ENCODE results near the gene EXOC3L4.

The EXOC3L4 gene

DNA sequence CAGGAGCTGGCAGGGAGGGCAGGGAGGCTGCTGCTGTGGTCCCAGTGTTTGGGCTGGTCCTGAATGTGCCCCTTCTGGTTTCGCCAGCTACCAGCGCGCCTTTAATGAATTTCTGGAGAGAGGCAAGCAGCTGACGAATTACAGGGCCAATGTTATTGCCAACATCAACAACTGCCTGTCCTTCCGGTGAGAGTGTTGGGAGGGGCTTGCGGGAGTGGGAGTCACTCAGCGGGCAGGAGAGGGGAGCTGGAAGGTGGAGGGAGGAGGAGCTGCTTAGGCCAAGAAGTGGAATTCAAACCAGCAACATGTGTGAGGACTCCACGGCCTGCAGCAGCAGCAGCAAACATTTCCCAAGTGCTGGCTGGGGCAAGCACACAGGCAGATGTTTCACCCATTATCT is 36.4 kb downstream of the EXOC3L4 start:
- CTCF ChIA-PET: no interaction called here
- no peak overlapping the region for H3K4me3 Mint-ChIP-seq
- peaks cover 14% of the 10 kb centered on the region for H3K27me3 Mint-ChIP-seq
- no peak overlapping the region for H3K27ac Mint-ChIP-seq
- no peak for DNase-seq
- H3K4me1 Mint-ChIP-seq: no peaks in the 10 kb centered on the region
- H3K36me3 Mint-ChIP-seq: no peaks in the 10 kb centered on the region
- H3K9me3 Mint-ChIP-seq: no peaks in the 10 kb centered on the region

DNA sequence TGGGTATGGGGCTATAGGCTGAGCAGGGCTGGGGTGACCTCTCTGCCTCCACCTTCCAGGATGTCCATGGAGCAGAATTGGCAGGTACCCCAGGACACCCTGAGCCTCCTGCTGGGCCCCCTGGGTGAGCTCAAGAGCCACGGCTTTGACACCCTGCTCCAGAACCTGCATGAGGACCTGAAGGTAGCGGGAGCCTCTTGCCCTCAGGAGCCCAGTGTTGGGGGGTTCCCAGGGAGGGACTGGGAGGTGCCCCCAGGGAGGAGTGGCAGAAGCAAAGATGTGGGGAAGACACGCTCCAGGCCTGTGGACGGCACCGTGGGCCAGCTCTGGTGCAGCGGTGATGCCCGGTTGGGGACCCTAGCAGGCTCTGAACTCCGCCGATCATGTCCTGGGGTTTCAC is 37.1 kb downstream of the EXOC3L4 start:
- peaks cover 9% of the 10 kb centered on the region for H3K27me3 Mint-ChIP-seq
- H3K36me3 Mint-ChIP-seq: no peaks in the 10 kb centered on the region
- CTCF ChIA-PET: no interaction called here
- no peaks in the 10 kb centered on the region for H3K9me3 Mint-ChIP-seq
- no peak overlapping the region for H3K27ac Mint-ChIP-seq
- DNase-seq: no peak
- no peak overlapping the region for H3K4me3 Mint-ChIP-seq
- no peaks in the 10 kb centered on the region for H3K4me1 Mint-ChIP-seq

DNA sequence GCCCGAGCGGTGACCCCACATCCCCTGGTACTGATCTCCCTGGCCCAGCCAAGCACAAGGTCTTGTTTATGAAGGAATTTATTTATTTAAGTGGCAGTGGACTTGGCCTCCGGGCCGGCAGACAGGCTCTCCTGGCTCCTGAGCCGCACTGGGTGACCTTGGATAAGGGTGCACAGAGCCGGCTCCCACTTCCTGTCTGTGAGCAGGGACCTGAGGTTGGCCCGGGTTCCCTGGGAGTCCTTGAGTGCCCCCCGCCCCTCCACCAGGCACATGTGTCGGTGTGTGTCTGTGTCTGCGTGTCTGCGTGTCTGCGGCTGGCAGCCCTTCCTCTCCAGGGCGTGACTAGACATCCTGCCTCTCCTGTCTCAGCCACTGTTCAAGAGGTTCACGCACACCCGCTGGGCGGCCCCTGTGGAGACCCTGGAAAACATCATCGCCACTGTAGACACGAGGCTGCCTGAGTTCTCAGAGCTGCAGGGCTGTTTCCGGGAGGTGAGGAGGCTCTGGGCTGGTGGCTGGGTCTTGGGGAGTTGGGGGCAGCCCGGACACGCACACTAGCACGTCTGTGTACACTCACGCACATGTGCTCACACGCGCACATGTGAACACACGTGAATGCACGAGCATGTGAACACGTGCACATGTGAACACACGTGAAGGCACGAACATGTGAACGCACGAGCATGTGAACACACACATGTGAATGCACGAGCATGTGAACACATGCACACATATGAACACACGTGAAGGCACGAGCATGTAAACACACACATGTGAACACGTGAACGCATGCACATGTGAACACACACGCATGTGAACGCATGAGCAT is 38.1 kb downstream of the EXOC3L4 start:
- H3K27me3 Mint-ChIP-seq: peaks cover 13% of the 10 kb centered on the region
- H3K27ac Mint-ChIP-seq: no peak overlapping the region
- no peaks in the 10 kb centered on the region for H3K36me3 Mint-ChIP-seq
- H3K9me3 Mint-ChIP-seq: no peaks in the 10 kb centered on the region
- no peak for DNase-seq
- H3K4me3 Mint-ChIP-seq: no peak overlapping the region
- CTCF ChIA-PET: no interaction called here
- H3K4me1 Mint-ChIP-seq: no peaks in the 10 kb centered on the region

- no peaks in the 10 kb centered on the region for H3K36me3 Mint-ChIP-seq
- H3K27ac Mint-ChIP-seq: no peak overlapping the region
- CTCF ChIA-PET: no interaction called here
- H3K9me3 Mint-ChIP-seq: no peaks in the 10 kb centered on the region
- no peak overlapping the region for H3K4me3 Mint-ChIP-seq
- no peak for DNase-seq
- peaks cover 13% of the 10 kb centered on the region for H3K27me3 Mint-ChIP-seq
- H3K4me1 Mint-ChIP-seq: no peaks in the 10 kb centered on the region
Observed at GRCh38 chr14:103133210-103134140, 39.0 kb downstream of the EXOC3L4 start.

DNA sequence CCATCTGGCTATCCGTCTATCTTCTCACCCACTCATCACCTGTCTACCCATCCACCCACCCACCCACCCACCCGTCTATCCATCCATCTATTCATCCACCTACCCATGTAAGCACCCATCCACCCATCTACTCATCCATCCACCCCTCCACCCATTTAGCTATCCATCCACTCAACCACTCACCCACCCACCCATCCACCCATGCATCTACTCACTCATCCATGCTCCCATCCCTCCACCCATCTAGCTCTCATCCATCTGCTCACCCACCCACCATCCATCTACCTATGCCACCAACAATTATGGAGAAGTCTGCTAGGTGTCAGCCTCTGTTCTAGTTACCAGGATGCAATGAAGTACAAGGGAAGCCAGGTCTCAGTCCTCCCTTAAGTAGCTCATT is 39.9 kb downstream of the EXOC3L4 start:
- Mint-ChIP-seq H3K9me3 (no peaks in the 10 kb centered on the region), H3K4me1 (no peaks in the 10 kb centered on the region), H3K27me3 (peaks cover 17% of the 10 kb centered on the region), H3K36me3 (no peaks in the 10 kb centered on the region), H3K27ac (no peak overlapping the region), H3K4me3 (no peak overlapping the region)
- CTCF ChIA-PET: no interaction called here
- no peak for DNase-seq

DNA sequence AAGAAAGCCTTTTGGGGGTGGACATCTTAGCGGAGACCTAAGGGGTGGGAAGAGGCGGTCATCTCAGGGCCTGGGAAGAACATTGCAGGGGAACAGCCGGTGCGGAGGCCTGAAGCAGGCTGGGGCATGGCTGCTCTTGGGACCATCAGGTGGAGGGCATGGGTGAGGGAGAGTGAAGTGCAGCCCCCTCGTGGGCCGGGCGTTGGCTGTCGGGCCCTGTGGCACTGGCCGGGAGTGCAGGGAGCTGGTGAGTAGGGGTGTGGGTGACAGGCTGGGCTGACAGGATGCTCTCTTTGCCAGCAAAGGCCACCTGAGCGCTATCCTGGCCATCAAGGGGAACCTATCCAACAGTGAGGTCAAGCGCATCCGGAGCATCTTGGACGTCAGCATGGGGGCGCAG is 40.4 kb downstream of the EXOC3L4 start:
- CTCF ChIA-PET: no interaction called here
- no peak for DNase-seq
- H3K27ac Mint-ChIP-seq: no peak overlapping the region
- peaks cover 21% of the 10 kb centered on the region for H3K27me3 Mint-ChIP-seq
- no peaks in the 10 kb centered on the region for H3K9me3 Mint-ChIP-seq
- H3K36me3 Mint-ChIP-seq: no peaks in the 10 kb centered on the region
- no peak overlapping the region for H3K4me3 Mint-ChIP-seq
- no peaks in the 10 kb centered on the region for H3K4me1 Mint-ChIP-seq

- Mint-ChIP-seq H3K27ac (no peak overlapping the region), H3K36me3 (no peaks in the 10 kb centered on the region), H3K4me3 (no peak overlapping the region), H3K9me3 (no peaks in the 10 kb centered on the region), H3K4me1 (no peaks in the 10 kb centered on the region), H3K27me3 (peaks cover 23% of the 10 kb centered on the region)
- DNase-seq: no peak
- CTCF ChIA-PET: interaction anchor here (0.6 kb wide), 1 partner anchor 259 kb away, joined by 3 read pairs; no protein-coding TSS in a partner anchor
Observed at GRCh38 chr14:103135333-103136260, 41.1 kb downstream of the EXOC3L4 start.

- H3K27ac Mint-ChIP-seq: no peak overlapping the region
- DNase-seq: no peak
- no peak overlapping the region for H3K4me3 Mint-ChIP-seq
- H3K9me3 Mint-ChIP-seq: no peaks in the 10 kb centered on the region
- H3K36me3 Mint-ChIP-seq: no peaks in the 10 kb centered on the region
- peaks cover 30% of the 10 kb centered on the region for H3K27me3 Mint-ChIP-seq
- CTCF ChIA-PET: interaction anchor here (0.5 to 1.0 kb wide), 3 partner anchors 31 to 615 kb away, joined by 3 to 4 read pairs (median 4); no protein-coding TSS in a partner anchor
- H3K4me1 Mint-ChIP-seq: peaks cover 2% of the 10 kb centered on the region
Observed at GRCh38 chr14:103136388-103137271, 42.1 kb downstream of the EXOC3L4 start.

DNA sequence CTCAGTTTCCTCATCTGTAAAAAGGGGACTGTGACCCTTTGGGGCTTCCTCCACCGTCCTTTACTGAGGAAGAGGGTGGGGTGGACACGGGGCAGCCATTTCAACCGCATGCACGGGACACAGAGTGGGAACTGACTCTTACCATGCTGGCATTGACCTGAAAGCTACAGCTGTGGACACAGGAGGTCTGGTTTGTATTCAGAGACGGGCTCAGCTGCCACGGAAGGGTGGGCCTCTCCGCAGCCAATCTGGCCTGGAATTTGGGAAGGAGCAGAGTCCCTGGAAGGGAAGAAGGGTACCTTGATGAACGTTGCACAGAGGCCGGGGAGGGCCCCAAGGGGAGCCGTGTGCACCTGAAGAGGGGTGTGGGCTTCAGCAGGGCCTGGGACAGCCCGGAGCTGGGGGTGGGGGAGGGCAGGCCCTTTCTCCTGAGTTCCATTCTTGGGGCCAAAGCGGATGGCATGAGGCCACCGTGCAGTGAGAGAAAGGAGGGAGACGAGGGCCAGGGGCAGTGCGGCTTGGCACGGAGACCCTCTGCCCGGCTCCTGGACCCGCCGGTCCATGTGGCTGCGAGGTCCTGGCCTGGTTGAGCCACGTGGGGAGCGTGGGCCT is 43.3 kb downstream of the EXOC3L4 start:
- H3K9me3 Mint-ChIP-seq: no peaks in the 10 kb centered on the region
- peaks cover 2% of the 10 kb centered on the region for H3K4me1 Mint-ChIP-seq
- CTCF ChIA-PET: interaction anchor here (1.0 kb wide), 1 partner anchor 32 kb away, joined by 4 read pairs; no protein-coding TSS in a partner anchor
- no peak for DNase-seq
- no peak overlapping the region for H3K27ac Mint-ChIP-seq
- no peak overlapping the region for H3K4me3 Mint-ChIP-seq
- no peaks in the 10 kb centered on the region for H3K36me3 Mint-ChIP-seq
- H3K27me3 Mint-ChIP-seq: peaks cover 30% of the 10 kb centered on the region

DNA sequence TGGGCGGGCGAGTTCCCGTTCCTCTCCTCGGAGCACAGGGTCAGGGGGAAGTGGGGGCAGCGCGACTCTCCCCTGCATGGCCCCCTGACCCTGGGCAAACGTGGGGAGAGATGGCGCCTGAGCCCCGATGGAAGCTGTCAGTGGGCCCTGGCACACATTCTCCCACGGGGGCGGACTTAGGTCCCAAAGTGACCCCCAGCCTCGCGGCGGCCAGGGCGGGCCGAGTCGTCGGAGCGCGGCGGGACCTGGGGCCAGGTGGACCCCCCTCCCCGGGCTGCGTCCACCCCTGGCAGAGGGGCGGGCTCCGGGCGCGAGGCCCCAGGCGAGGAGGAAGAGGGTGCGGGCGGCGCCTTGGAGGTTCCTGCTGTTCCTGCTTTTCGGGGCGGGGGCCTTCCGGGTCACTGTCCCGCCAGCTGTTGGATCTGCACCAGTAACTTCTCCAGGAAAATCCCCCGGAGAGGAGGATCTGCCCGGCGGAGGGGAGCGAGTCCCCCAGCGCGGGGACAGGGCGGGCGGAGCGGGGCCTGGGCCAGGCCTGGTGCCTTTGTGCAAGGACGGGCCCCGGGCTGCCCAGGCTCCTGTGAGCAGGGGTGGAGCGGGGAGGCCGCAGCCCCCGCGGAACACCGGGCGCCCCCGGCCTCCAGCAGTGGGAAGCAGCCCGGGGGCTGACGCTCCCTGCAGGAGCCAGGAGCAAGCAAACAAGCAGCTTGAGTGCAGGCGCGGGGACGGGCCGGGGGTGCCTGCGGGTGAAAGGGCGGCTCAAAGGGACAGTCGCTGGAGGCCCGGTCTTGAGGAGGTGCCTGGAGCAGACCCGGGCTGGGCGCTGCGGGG is 44.0 kb downstream of the EXOC3L4 start:
- no peak for DNase-seq
- H3K9me3 Mint-ChIP-seq: no peaks in the 10 kb centered on the region
- H3K27ac Mint-ChIP-seq: no peak overlapping the region
- peaks cover 37% of the 10 kb centered on the region for H3K27me3 Mint-ChIP-seq
- no peak overlapping the region for H3K4me3 Mint-ChIP-seq
- no peaks in the 10 kb centered on the region for H3K36me3 Mint-ChIP-seq
- CTCF ChIA-PET: no interaction called here
- H3K4me1 Mint-ChIP-seq: peaks cover 2% of the 10 kb centered on the region

GRCh38 chr14:103139132-103140025 is 44.9 kb downstream of the EXOC3L4 start:
- H3K4me1 Mint-ChIP-seq: peaks cover 2% of the 10 kb centered on the region
- peaks cover 38% of the 10 kb centered on the region for H3K27me3 Mint-ChIP-seq
- H3K4me3 Mint-ChIP-seq: no peak overlapping the region
- no peaks in the 10 kb centered on the region for H3K9me3 Mint-ChIP-seq
- H3K27ac Mint-ChIP-seq: no peak overlapping the region
- CTCF ChIA-PET: interaction anchor here (0.7 to 1.8 kb wide), 2 partner anchors 34 to 65 kb away, joined by 4 read pairs; no protein-coding TSS in a partner anchor
- no peaks in the 10 kb centered on the region for H3K36me3 Mint-ChIP-seq
- no peak for DNase-seq

All from activated naive CD4-positive, alpha-beta T cell treated with anti-CD3 and anti-CD28 coated beads, Interleukin-2, amount 10 ng/mL, durations not matched to agents 7 days and 5 days (primary cell).